T1000 (cell line): ENCODE results near the gene ZNF181.

Experiments
- DNase-seq: peaks from one replicate; lab custom pipeline; 2025; ENCODE audit warnings: mixed read lengths; lab: John Stamatoyannopoulos, UW

The ZNF181 gene

DNA sequence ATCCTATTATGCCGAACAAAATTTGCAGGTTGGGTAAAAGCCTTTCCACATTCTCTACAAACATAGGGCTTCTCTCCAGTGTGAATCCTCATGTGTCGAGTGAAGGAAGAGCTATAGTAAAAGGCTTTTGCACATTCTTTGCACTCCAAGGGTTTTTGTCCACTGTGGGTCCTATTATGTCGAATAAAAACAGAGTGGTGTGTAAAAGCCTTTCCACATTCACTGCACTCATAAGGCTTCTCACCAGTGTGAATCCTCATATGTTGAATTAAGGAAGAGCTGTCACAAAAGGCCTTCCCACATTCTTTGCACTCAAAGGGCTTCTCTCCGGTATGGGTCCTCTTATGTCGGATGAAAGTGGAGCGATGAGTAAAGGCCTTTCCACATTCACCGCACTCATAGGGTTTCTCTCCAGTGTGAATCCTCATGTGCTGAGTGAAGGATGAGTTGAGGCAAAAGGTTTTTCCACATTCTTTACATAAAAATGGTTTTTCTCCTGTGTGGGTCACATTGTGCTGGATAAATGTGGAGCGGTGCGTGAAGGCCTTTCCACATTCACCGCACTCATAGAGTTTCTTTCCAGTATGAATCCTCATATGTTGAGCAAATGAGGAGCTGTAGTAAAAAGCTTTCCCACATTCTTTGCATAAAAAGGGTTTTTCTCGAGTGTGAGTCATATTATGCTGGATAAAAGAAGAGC, 25.3 kb downstream of the ZNF181 start:
- no peak for DNase-seq

DNA sequence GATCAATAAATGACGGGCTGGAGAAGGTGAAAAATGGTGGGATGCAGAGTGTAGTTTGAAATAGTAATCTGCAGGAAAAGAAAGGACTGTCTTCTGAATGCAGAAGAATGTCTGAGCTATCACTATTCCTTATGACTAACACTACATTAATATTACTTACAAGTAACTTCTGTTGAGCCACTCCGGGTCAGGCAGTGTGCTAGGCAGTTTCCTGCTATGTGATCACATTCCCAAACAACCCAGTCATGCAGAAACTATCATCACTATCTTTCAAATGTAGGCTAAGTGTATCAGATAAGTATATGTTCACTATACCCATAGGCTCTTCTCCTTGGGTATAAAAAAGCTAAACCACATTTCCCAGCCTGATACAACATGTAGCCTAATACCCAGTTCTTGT, 32.3 kb downstream of the ZNF181 start:
- no peak for DNase-seq

DNA sequence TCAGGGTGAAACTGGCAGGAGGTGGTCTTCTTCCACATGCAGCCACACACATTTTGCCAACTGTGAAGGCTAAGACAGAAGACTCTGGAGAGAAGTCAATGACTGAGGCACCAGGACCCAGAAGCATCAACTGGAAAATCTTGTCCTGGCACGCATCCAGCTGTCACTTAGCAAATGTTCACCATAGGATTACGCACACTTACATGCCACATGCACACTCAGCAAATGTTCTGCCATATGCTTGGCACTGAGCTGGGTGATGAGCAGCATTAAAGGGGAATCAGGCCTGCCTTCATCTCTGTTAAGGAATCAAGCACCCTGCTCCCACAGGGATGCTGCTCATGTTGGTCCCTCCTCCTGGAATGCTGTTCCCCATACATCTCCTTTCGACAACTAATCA, 33.9 kb downstream of the ZNF181 start:
- DNase-seq = no peak

DNA sequence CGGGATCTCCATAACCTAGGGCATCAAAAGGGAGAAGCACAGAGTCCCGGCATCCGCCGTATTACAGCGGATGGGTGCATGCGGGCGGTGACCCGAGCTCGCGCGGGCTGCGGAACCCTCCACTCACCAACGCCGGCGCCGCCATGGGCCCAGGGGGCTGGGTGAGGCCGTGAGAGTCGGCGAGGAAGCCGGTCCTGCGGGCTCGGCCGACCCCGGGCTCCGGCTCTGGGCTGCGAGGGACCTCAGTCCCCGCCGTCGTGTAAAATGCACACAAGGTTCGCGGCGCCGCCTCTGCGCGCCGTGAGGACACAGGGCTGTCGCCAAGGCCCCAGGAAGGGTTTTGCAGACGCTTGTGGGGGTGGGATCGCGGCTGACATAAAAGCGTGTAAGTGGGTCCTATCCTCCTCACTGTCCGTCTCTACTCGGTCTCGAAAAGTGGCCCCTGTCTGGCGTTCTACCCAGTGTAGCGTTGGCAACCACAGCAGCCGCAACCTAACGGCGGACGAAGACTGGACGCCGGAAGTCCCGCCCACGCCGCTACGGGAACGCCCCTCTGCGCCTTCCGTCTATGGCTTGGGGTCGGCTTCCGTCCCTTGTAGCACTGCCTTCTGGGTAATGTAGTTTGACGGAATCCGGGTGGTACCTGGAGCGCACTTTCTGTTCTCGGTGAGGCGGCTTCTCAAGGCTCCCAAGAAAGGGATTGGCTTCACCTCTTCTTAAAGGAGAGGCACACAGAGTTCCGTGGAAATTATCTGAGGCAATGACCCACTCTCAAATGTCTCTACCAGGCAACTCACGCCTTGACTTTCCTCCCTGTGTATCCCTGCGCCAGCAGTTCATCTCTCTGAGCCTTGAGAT, 38.9 kb downstream of the ZNF181 start, which contains the start of gene ZNF599:
Gene ZNF599 (minus strand): TSS at position 519 of the 858 bp plus-strand sequence. CDS start 374 bp downstream, at position 145.
- DNase-seq = peak; percentile 80

DNA sequence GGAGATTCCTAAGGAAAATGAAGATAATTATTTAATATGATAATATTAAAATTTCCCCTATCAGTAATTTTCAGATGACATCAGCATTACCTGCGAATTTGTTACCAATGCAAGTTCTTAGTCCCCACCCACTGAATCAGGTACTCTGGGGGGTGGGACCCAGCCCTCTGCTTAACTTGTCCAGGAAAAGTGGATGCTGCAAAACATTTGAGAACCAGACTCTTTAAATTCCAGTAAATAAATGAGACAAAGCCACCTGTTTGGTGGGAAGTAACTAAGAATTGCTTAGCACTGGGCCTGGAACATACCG, 39.5 kb downstream of the ZNF181 start:
- DNase-seq = no peak

DNA sequence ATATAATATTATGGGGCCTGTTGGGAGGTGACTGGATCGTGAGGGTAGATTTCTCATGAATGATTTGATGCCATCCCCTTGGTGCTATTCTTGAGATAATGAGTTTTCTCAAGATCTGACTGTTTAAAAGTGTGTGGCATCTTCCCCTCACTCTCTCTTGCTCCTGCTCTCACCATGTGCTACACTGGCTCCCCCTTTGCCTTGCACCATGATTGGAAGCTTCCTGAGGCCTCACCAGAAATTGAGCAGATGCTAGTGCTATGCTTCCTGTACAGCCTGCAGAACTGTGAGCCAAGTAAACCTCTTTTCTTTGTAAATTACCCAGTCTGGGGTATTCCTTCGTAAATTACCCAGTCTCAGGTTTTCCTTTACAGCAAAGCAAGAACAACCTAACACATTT, 40.8 kb downstream of the ZNF181 start:
- no peak for DNase-seq

DNA sequence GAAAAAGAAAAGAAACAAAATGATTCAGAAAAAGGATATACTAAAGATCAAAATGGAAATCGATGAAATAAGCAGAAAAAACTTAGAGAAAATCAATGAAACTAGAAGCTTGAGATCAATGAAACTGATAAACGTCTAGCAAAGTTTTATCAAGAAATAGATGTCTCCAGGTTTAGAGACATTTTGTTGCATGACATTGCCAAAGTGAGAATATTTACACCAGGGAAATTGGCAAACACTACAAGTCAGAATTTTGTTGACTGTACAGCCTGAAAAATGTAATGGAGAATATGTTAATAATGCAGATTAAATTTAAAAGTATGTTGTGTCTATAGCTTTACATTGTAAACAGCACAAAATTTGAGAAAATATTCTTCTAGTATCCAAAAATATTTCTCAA, 44.3 kb downstream of the ZNF181 start:
- no peak for DNase-seq

DNA sequence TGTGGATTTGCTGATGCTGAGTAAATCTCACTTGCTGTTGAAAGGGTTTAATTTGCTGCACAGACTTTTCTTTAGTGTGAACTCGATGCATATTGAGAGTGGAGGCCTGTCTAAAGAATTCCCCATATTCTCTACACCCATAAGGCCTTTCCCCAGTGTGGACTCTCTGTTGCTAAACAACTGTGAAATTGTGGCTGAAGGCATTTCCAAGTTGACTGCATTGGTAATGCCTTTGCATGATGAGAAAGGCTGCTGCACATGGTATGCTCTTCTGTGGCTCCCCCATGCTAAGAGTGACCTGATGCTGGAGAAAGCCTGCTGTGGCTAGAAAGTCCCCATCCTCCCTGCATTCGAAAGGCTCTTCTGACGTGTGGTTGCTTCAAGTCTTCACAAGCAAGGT, 45.6 kb downstream of the ZNF181 start:
- DNase-seq = no peak

DNA sequence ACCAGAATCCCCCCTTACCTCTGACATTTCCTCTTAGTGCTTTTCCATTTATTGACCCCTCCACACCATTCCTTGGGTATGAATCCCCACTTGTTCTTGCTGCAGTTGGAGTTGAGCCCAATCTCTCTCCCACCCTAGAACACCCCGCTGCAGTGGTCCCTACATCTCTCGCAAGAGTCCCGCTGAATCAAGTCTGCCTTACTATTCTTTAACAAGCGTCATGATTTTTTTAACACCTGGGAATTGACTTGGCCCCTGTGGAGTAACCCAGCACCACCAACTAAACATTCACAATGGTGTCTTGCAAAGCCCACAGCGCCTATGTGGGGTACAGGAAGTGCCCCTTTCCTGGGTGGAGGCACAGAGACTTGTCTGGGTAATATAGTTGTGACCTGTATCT, 52.2 kb downstream of the ZNF181 start:
- no peak for DNase-seq

DNA sequence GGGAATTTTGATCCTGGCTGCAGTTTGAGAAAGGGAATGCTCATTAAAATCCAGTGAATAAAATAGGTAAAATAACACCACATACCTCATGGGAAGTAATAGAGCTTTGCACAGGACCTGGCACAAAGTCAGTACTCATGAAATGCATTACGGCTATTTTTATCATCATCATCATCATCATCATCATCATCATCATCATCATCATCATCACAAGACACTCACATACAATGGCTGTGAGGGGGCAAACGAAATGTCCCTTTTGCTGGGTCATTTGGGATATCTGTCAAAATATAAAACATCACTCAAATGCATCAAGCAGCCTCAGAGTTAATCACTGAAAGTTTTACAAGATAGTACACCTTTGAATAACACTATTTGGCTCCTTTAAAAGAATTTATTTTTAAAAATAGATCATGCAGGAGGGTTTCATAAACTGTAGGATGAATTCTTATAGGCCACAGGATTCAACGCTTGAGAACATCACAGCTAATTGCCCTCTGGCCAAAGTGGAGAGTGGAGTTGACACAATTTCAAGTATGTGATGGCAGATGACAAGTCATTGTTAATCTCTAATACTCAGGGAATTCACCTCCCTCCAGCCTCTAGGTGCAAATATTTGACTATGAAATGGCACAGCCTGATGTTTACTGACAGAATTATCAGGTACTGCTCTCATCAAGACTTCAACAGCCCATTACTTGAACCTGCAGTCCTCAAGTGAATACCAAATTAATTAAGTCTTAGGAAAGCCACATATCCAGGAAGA, 53.2 kb downstream of the ZNF181 start:
- DNase-seq = no peak

DNA sequence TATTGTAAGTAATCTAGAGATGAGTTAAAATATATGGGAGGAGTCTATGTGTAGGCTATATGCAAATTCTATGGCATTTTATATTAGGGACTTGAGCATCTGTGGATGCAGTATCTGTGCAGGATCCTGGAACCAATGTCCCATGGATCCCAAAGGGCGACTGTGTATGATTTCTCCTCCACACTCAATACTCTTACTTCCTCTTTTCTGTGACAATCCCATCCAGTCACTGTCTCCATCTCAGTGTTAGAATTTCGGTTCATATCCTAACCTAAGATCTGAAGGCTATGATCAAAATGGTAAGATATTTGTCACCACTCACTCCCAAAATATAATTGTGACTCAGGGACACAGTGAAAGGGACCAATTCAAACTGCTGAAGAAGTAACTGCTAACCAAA, 54.0 kb downstream of the ZNF181 start:
- no peak for DNase-seq

DNA sequence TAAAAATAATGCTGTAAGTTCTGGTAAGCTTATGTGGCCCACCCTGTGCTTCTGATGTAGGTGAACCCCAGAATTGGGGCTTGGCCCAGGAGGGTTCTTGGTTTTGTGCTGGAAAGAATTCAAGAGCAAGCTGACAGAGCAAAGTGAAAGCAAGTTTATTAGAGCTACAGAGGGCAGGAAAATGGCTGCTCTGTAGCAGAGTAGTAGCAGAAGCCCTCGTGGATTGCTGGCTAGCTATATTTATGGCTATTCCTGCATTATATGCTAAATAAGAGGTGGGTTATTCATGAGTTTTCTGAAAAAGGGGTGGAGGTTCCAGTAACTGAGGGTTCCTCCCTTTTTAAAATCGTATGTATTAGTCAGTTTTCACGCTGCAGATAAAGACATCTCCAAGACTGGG, 59.5 kb downstream of the ZNF181 start:
- no peak for DNase-seq

DNA sequence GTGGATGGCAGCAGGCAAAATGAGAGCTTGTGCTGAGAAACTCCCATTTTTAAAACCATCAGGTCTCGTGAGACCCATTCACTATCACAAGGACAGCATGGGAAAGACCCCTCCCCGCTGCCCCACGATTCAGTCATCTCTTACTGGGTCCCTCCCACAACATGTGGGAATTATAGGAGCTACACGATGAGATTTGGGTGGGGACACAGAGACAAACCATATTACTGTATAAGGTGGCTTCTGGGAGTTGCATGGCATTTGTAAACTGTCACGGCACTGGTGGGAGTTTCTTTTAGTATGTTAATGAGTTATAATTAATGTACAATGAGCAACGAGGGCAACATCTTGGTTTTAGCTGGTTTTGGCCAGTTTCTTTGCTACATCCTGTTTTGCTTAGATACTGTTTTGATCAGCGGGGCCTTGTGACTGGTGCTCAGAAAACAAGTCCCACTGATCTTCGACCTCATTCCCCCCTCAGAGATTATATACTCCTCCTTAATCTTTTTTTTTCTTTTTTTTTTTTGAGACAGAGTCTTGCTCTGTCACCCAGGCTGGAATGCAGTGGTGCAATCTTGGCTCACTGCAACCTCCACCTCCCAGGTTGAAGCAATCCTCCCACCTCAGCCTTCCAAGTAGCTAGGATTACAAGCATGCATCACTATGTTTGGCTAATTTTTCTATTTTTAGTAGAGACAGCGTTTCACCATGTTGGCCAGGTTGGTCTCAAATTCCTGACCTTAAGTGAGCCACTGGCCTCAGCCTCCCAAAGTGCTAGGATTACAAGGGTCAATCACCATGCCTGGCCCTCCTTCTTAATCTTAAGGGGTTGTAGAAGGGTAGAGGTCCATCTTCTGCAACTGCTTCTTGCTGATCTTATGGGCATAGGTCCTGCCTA, 60.3 kb downstream of the ZNF181 start:
- DNase-seq = no peak
